WTC11 (cell line): ENCODE results near the gene CYBA. TPM values are rescaled to one million over a fixed set of nuclear protein-coding genes. Genes with fewer than 3 reads are reported as not detected.
A peak's percentile ranks its signal among the peaks of the same experiment; 100 is the strongest.

Experiments used
- ATAC-seq: fragments of 200-7000 bp; cut with Tn5 transposase; 2 replicates; pipeline ENCODE4 v1.10.0; 2021; ENCODE audit warnings: mild to moderate bottlenecking, moderate library complexity
- CTCF ChIA-PET: fragments of 300-600 bp; sonication (Branson Sonifier 250); formaldehyde crosslinking; loops from one replicate; lab custom pipeline; 2021; ENCODE audit warnings: antibody characterized with exemption; lab: Charles Lee
- POLR2A ChIA-PET: fragments of 350-600 bp; sonication (Branson Sonifier 250); formaldehyde crosslinking; loops from one replicate; lab custom pipeline; 2021; ENCODE audit warnings: antibody characterized with exemption; lab: Charles Lee
- DNase-seq: peaks from one replicate; pipeline ENCODE4 v3.0.0; 2021; ENCODE audit warnings: low spot score
- H3K27ac Mint-ChIP-seq: 2 replicates; pipeline ENCODE4 v1.8.0; 2021; ENCODE audit warnings: mixed read lengths
- H3K27me3 Mint-ChIP-seq: 2 replicates; pipeline ENCODE4 v1.8.0; 2021; ENCODE audit warnings: low read depth, mild to moderate bottlenecking, moderate library complexity, mixed read lengths
- H3K36me3 Mint-ChIP-seq: 2 replicates; pipeline ENCODE4 v1.8.0; 2021; ENCODE audit warnings: mixed read lengths
- H3K4me1 Mint-ChIP-seq: 2 replicates; pipeline ENCODE4 v1.8.0; 2022; ENCODE audit warnings: mixed read lengths
- H3K4me3 Mint-ChIP-seq: 2 replicates; pipeline ENCODE4 v1.8.0; 2021; ENCODE audit warnings: mild to moderate bottlenecking, moderate library complexity, mixed read lengths
- H3K9me3 Mint-ChIP-seq: 2 replicates; pipeline ENCODE4 v1.8.0; 2021; ENCODE audit warnings: mixed read lengths
- AR ChIP-seq: fragments of 250-450 bp; sonication (Bioruptor Pico); IDR thresholded peaks from 2 replicates; pipeline ENCODE4 v1.9.0; 2021; ENCODE audit warnings: mild to moderate bottlenecking
- ATF1 ChIP-seq: sonication (generic); formaldehyde crosslinking; IDR thresholded peaks from 2 replicates; pipeline ENCODE4 v1.8.1; 2023; ENCODE audit warnings: mild to moderate bottlenecking, moderate library complexity, missing genetic modification reagents
- ATF6 ChIP-seq: sonication (generic); formaldehyde crosslinking; IDR thresholded peaks from 2 replicates; pipeline ENCODE4 v1.8.1; 2023; ENCODE audit warnings: mild to moderate bottlenecking, missing genetic modification reagents
- CTCF ChIP-seq: fragments of 200-600 bp; IDR thresholded peaks from 2 replicates; pipeline ENCODE4 v1.8.0; 2022; ENCODE audit warnings: antibody characterized with exemption
- ELF4 ChIP-seq: sonication (generic); formaldehyde crosslinking; IDR thresholded peaks from 2 replicates; pipeline ENCODE4 v1.8.1; 2022; ENCODE audit warnings: low read depth, mild to moderate bottlenecking, moderate library complexity, missing genetic modification reagents
- FOXJ3 ChIP-seq: sonication (generic); formaldehyde crosslinking; IDR thresholded peaks from 2 replicates; pipeline ENCODE4 v1.9.0; 2021; ENCODE audit warnings: missing genetic modification reagents, mild to moderate bottlenecking, borderline replicate concordance
- FOXP4 ChIP-seq: sonication (generic); formaldehyde crosslinking; IDR thresholded peaks from 2 replicates; pipeline ENCODE4 v1.8.0; 2022; ENCODE audit warnings: mild to moderate bottlenecking, missing genetic modification reagents
- GABPB1 ChIP-seq: sonication (generic); formaldehyde crosslinking; IDR thresholded peaks from 2 replicates; pipeline ENCODE4 v1.8.1; 2023; ENCODE audit warnings: mild to moderate bottlenecking, missing genetic modification reagents
- JAZF1 ChIP-seq: fragments of 250-450 bp; sonication (Bioruptor Pico); IDR thresholded peaks from 2 replicates; pipeline ENCODE4 v1.9.0; 2021; ENCODE audit warnings: moderate library complexity, mild to moderate bottlenecking, inconsistent platforms
- MAX ChIP-seq: sonication (generic); formaldehyde crosslinking; IDR thresholded peaks from 2 replicates; pipeline ENCODE4 v1.8.0; 2022; ENCODE audit warnings: mild to moderate bottlenecking, missing genetic modification reagents
- NFE2L1 ChIP-seq: sonication (generic); formaldehyde crosslinking; IDR thresholded peaks from 2 replicates; pipeline ENCODE4 v1.8.1; 2023; ENCODE audit warnings: missing genetic modification reagents
- NR1H2 ChIP-seq: sonication (generic); formaldehyde crosslinking; IDR thresholded peaks from 2 replicates; pipeline ENCODE4 v1.9.0; 2021; ENCODE audit warnings: mild to moderate bottlenecking, moderate library complexity, missing genetic modification reagents
- SMAD3 ChIP-seq: sonication (generic); formaldehyde crosslinking; IDR thresholded peaks from 2 replicates; pipeline ENCODE4 v1.8.0; 2022; ENCODE audit warnings: missing genetic modification reagents, mild to moderate bottlenecking, borderline replicate concordance
- TEAD1 ChIP-seq: sonication (generic); formaldehyde crosslinking; IDR thresholded peaks from 2 replicates; pipeline ENCODE4 v1.8.0; 2022; ENCODE audit warnings: mild to moderate bottlenecking, missing genetic modification reagents
- USF2 ChIP-seq: sonication (generic); formaldehyde crosslinking; IDR thresholded peaks from 2 replicates; pipeline ENCODE4 v1.8.1; 2023; ENCODE audit warnings: mild to moderate bottlenecking, missing genetic modification reagents, moderate library complexity
- ZBTB21 ChIP-seq: sonication (generic); formaldehyde crosslinking; IDR thresholded peaks from 2 replicates; pipeline ENCODE4 v1.8.1; 2023; ENCODE audit warnings: mild to moderate bottlenecking, missing genetic modification reagents, borderline replicate concordance
- ZNF232 ChIP-seq: sonication (generic); formaldehyde crosslinking; IDR thresholded peaks from 2 replicates; pipeline ENCODE4 v1.8.0; 2022; ENCODE audit warnings: mild to moderate bottlenecking, missing genetic modification reagents
- total RNA-seq: library from RNA; stranded (reverse); gene quantifications from 3 replicates; pipeline ENCODE4 v1.2.3, GENCODE V29; 2021

The CYBA gene
- total RNA-seq, 1 experiment from 2014 or later, result 169 TPM

GRCh38 chr16:88645941-88646340, 4.9 kb downstream of the CYBA start:
- TF ChIP-seq TEAD1 (CRISPR knock-in tag), result no peak
- TF ChIP-seq, all 79 proteins: peak for 0
- H3K4me3 Mint-ChIP-seq, result no peak overlapping the region
- ATAC-seq, result no peak
- no peak for DNase-seq
- ChIA-PET POLR2A (no interaction called here), CTCF (interaction anchor here (1.9 kb wide), 1 partner anchor 8 kb away, joined by 4 read pairs; the partner anchor contains the start of gene IL17C)
- peaks cover 3% of the 10 kb centered on the region for H3K36me3 Mint-ChIP-seq
- H3K4me1 Mint-ChIP-seq, result peaks cover 5% of the 10 kb centered on the region
- no peaks in the 10 kb centered on the region for H3K9me3 Mint-ChIP-seq
- no peak overlapping the region for H3K27ac Mint-ChIP-seq
- peaks cover 4% of the 10 kb centered on the region; the same call in 1 of the 2 replicates for H3K27me3 Mint-ChIP-seq

- Mint-ChIP-seq H3K36me3 (peaks cover 3% of the 10 kb centered on the region), H3K4me1 (peaks cover 7% of the 10 kb centered on the region), H3K27ac (no peak overlapping the region), H3K9me3 (no peaks in the 10 kb centered on the region), H3K4me3 (no peak overlapping the region), H3K27me3 (peaks cover 6% of the 10 kb centered on the region)
- ATAC-seq (no peak), DNase-seq (peak; percentile 9)
- POLR2A ChIA-PET, result no interaction called here
- TF ChIP-seq ELF4 (CRISPR knock-in tag), result no peak
- TF ChIP-seq NFE2L1 (CRISPR knock-in tag), result no peak
- TF ChIP-seq ATF6 (CRISPR knock-in tag), result no peak
- TF ChIP-seq MAX (CRISPR knock-in tag), result no peak
- TF ChIP-seq ZBTB21 (CRISPR knock-in tag), result no peak
- TF ChIP-seq JAZF1 (CRISPR knock-in tag), result no peak
- TF ChIP-seq SMAD3, result no peak
- no peak for TF ChIP-seq ATF1
- CTCF ChIA-PET, result no interaction called here
These were observed 5.4 kb downstream of the CYBA start for GRCh38 chr16:88645455-88645854.

- TF ChIP-seq FOXJ3 (CRISPR knock-in tag) (no peak), USF2 (no peak), ATF6 (CRISPR knock-in tag) (no peak), FOXP4 (CRISPR knock-in tag) (no peak), NR1H2 (CRISPR knock-in tag) (no peak), GABPB1 (CRISPR knock-in tag) (no peak), TEAD1 (CRISPR knock-in tag) (no peak), CTCF (no peak), ZNF232 (CRISPR knock-in tag) (no peak), AR (CRISPR knock-in tag) (no peak), ELF4 (CRISPR knock-in tag) (no peak)
- H3K27ac Mint-ChIP-seq, result no peak overlapping the region
- DNase-seq, result no peak
- no peaks in the 10 kb centered on the region for H3K36me3 Mint-ChIP-seq
- peaks cover 13% of the 10 kb centered on the region for H3K4me1 Mint-ChIP-seq
- CTCF ChIA-PET, result interaction anchor here (1.3 kb wide), 1 partner anchor 10 kb away, joined by 5 read pairs; no protein-coding TSS in a partner anchor
- H3K4me3 Mint-ChIP-seq, result no peak overlapping the region
- ATAC-seq, result no peak
- no peaks in the 10 kb centered on the region for H3K9me3 Mint-ChIP-seq
- POLR2A ChIA-PET, result no interaction called here
- H3K27me3 Mint-ChIP-seq, result peaks cover 13% of the 10 kb centered on the region
These were observed 7.3 kb downstream of the CYBA start for GRCh38 chr16:88643644-88643932.
